Neural cell (in vitro differentiated cells): Measurements from ENCODE around the gene CFI. TPM values are rescaled to one million over a fixed set of nuclear protein-coding genes. Genes with fewer than 3 reads are reported as not detected.

Experiments used
- H2AFZ ChIP-seq: fragments of 200-600, 300-800 bp; sonication (generic), shearing (Covaris generic); 2 replicates; pipeline ENCODE4 v1.6.0; 2014; ENCODE audit warnings: low read depth, mild to moderate bottlenecking, antibody characterized with exemption, low read length, moderate library complexity
- H3F3A ChIP-seq: fragments of 200-600 bp; shearing (Covaris generic); 2 replicates; pipeline ENCODE4 v1.6.1; 2016; ENCODE audit warnings: mild to moderate bottlenecking, moderate library complexity, mixed read lengths, antibody characterized with exemption, low read length; ENCODE audit not compliant: insufficient read depth, poor library complexity, severe bottlenecking
- H3K27ac ChIP-seq: fragments of 200-600, 300-800 bp; sonication (generic), shearing (Covaris generic); 2 replicates; pipeline ENCODE4 v1.5.1; 2014; ENCODE audit warnings: mild to moderate bottlenecking, low read length, moderate library complexity
- H3K27me3 ChIP-seq: fragments of 300-800, 200-600 bp; sonication (generic), shearing (Covaris generic); 2 replicates; pipeline ENCODE4 v1.6.0; 2014; ENCODE audit warnings: mild to moderate bottlenecking, low read depth, low read length, moderate library complexity; ENCODE audit not compliant: insufficient read depth
- H3K36me3 ChIP-seq: fragments of 300-800, 200-600 bp; sonication (generic), shearing (Covaris generic); 2 replicates; pipeline ENCODE4 v1.5.1; 2014; ENCODE audit warnings: mild to moderate bottlenecking, antibody characterized with exemption, low read length, moderate library complexity; ENCODE audit not compliant: insufficient read depth
- H3K4me2 ChIP-seq: fragments of 300-800, 200-600 bp; sonication (generic), shearing (Covaris generic); 2 replicates; pipeline ENCODE4 v1.6.0; 2014; ENCODE audit warnings: mild to moderate bottlenecking, low read length
- H3K4me3 ChIP-seq: fragments of 300-800, 200-600 bp; sonication (generic), shearing (Covaris generic); 2 replicates; pipeline ENCODE4 v1.5.1; 2014; ENCODE audit warnings: mild to moderate bottlenecking, low read length, moderate library complexity
- H3K79me2 ChIP-seq: fragments of 200-600 bp; shearing (Covaris generic); replicated peaks from 2 replicates; pipeline ENCODE4 v1.6.0; 2014; ENCODE audit warnings: mild to moderate bottlenecking, low read length, moderate library complexity; ENCODE audit not compliant: insufficient read depth
- H3K9ac ChIP-seq: fragments of 300-800, 200-600 bp; sonication (generic), shearing (Covaris generic); 2 replicates; pipeline ENCODE4 v1.6.1; 2016; ENCODE audit warnings: mild to moderate bottlenecking, low read length, mixed read lengths
- H3K9me2 ChIP-seq: fragments of 200-600 bp; shearing (Covaris generic); 2 replicates; pipeline ENCODE4 v1.6.1; 2016; ENCODE audit warnings: mild to moderate bottlenecking, low read length, mixed read lengths; ENCODE audit not compliant: insufficient read depth
- H3K9me3 ChIP-seq: fragments of 200-600, 300-800 bp; sonication (generic), shearing (Covaris generic); 2 replicates; pipeline ENCODE4 v1.6.1; 2016; ENCODE audit warnings: mild to moderate bottlenecking, mixed run types, low read length, moderate library complexity, mixed read lengths
- H4K20me1 ChIP-seq: fragments of 200-600 bp; shearing (Covaris generic); 2 replicates; pipeline ENCODE4 v1.6.1; 2016; ENCODE audit warnings: mild to moderate bottlenecking, mixed run types; ENCODE audit not compliant: insufficient read depth
- CTCF ChIP-seq: fragments of 450-650 bp; IDR thresholded peaks from 2 replicates; pipeline ENCODE4 v1.5.1; 2014; ENCODE audit warnings: antibody characterized with exemption, mild to moderate bottlenecking, moderate library complexity; ENCODE audit not compliant: poor library complexity, severe bottlenecking
- EP300 ChIP-seq: fragments of 450-650 bp; conservative IDR thresholded peaks from 2 replicates; pipeline ENCODE4 v1.6.1; 2014; ENCODE audit warnings: antibody characterized with exemption, mild to moderate bottlenecking, moderate library complexity; ENCODE audit not compliant: poor library complexity, severe bottlenecking
- EZH2 ChIP-seq: fragments of 200-600, 300-800 bp; shearing (Covaris generic), sonication (generic); IDR thresholded peaks from 2 replicates; pipeline ENCODE4 v1.6.1; 2014; ENCODE audit warnings: antibody characterized with exemption, low read length, borderline replicate concordance, mild to moderate bottlenecking; ENCODE audit not compliant: insufficient read depth, poor library complexity, severe bottlenecking
- MXI1 ChIP-seq: fragments of 450-650 bp; conservative IDR thresholded peaks from 2 replicates; pipeline ENCODE4 v1.6.1; 2014; ENCODE audit warnings: antibody characterized with exemption, mild to moderate bottlenecking; ENCODE audit not compliant: poor library complexity, severe bottlenecking
- POLR2AphosphoS5 ChIP-seq: IDR thresholded peaks from 2 replicates; pipeline ENCODE4 v1.6.1; 2012
- RAD21 ChIP-seq: fragments of 450-650 bp; conservative IDR thresholded peaks from 2 replicates; pipeline ENCODE4 v1.6.1; 2014; ENCODE audit warnings: antibody characterized with exemption, mild to moderate bottlenecking, moderate library complexity
- TAF1 ChIP-seq: IDR thresholded peaks from 2 replicates; pipeline ENCODE4 v1.6.1; 2012; ENCODE audit warnings: low read depth
- polyA plus RNA-seq: library from polyadenylated mRNA; depleted of rRNA; stranded (reverse); fragments of >200 nt; gene quantifications from 2 replicates; pipeline ENCODE4 v1.2.3, GENCODE V29; 2014
- TF ChIP-seq, protein P1 (sequence below): IDR thresholded peaks from 2 replicates; pipeline ENCODE4 v1.6.1; 2012; ENCODE audit warnings: borderline replicate concordance

The CFI gene
- polyA plus RNA-seq, 1 donor from 2014 or later: not detected

GRCh38 chr4:109691411-109691920 lies 110.3 kb downstream of the CFI start:
- Histone ChIP-seq H3K9me2 (no peaks in the 10 kb centered on the region), H2AFZ (no peak overlapping the region), H3K4me3 (no peak overlapping the region), H3K4me2 (no peak overlapping the region), H3K27me3 (no peaks in the 10 kb centered on the region), H3K79me2 (no peaks in the 10 kb centered on the region), H3K36me3 (no peaks in the 10 kb centered on the region), H3K9me3 (no peaks in the 10 kb centered on the region), H3K9ac (no peak overlapping the region), H3F3A (no peaks in the 10 kb centered on the region), H4K20me1 (no peaks in the 10 kb centered on the region), H3K27ac (no peak overlapping the region)
- TF ChIP-seq TAF1 (no peak), RAD21 (no peak), MXI1 (no peak), POLR2AphosphoS5 (no peak), EZH2 (no peak), EP300 (no peak), CTCF (no peak)
- TF ChIP-seq, protein P1, sequence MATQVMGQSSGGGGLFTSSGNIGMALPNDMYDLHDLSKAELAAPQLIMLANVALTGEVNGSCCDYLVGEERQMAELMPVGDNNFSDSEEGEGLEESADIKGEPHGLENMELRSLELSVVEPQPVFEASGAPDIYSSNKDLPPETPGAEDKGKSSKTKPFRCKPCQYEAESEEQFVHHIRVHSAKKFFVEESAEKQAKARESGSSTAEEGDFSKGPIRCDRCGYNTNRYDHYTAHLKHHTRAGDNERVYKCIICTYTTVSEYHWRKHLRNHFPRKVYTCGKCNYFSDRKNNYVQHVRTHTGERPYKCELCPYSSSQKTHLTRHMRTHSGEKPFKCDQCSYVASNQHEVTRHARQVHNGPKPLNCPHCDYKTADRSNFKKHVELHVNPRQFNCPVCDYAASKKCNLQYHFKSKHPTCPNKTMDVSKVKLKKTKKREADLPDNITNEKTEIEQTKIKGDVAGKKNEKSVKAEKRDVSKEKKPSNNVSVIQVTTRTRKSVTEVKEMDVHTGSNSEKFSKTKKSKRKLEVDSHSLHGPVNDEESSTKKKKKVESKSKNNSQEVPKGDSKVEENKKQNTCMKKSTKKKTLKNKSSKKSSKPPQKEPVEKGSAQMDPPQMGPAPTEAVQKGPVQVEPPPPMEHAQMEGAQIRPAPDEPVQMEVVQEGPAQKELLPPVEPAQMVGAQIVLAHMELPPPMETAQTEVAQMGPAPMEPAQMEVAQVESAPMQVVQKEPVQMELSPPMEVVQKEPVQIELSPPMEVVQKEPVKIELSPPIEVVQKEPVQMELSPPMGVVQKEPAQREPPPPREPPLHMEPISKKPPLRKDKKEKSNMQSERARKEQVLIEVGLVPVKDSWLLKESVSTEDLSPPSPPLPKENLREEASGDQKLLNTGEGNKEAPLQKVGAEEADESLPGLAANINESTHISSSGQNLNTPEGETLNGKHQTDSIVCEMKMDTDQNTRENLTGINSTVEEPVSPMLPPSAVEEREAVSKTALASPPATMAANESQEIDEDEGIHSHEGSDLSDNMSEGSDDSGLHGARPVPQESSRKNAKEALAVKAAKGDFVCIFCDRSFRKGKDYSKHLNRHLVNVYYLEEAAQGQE: no peak

Other genes starting within 250 kb of the CFI start
- gene MCUB, start 241.8 kb downstream of the CFI start, polyA plus RNA-seq: 3.9 and 23.0 TPM in 2 replicates
- gene CASP6, start 98.6 kb downstream of the CFI start, polyA plus RNA-seq: 5.1 and 9.5 TPM in 2 replicates
- gene PLA2G12A, start 71.9 kb downstream of the CFI start, polyA plus RNA-seq: 31.2 and 99.0 TPM in 2 replicates
- gene GAR1, start 13.8 kb upstream of the CFI start, polyA plus RNA-seq: 9.1 and 12.1 TPM in 2 replicates
- gene RRH, start 26.0 kb upstream of the CFI start, polyA plus RNA-seq: 0.40 and 1.2 TPM in 2 replicates
- 0.33 and 0.78 TPM in 2 replicates for gene LRIT3, start 46.1 kb upstream of the CFI start, polyA plus RNA-seq
- gene EGF, start 110.9 kb upstream of the CFI start, polyA plus RNA-seq: not detected in 2 replicates